ENCODE results near the gene ITPR1.

- TF ChIP-seq EZH2 (IDR thresholded peaks at IDR 0.05) = no peak
- no peak for TF ChIP-seq POLR2AphosphoS5 (IDR thresholded peaks at IDR 0.05; ENCODE audit: borderline replicate concordance, low read depth, low read length)
- TF ChIP-seq FOXP2 (optimal IDR thresholded peaks at IDR 0.05; ENCODE audit: control extremely low read depth, extremely low read length, insufficient read depth) = no peak
Observed at GRCh38 chr3:4581498-4581897, 88.3 kb downstream of the ITPR1 start.

Measured in SK-N-MC (cell line).